NCI-H748 treated with DMSO at 0.1 percent for 48 hours (cell line): ENCODE data around the gene PHACTR2.
"Not testable (repeated sequence)": the region's sequence is repeated elsewhere in the genome, so short reads cannot be mapped to it uniquely, and the experiment has no call there.

Source experiments
- DNase-seq: peaks from one replicate; lab custom pipeline; 2025; lab: John Stamatoyannopoulos, UW

PHACTR2 gene

DNA sequence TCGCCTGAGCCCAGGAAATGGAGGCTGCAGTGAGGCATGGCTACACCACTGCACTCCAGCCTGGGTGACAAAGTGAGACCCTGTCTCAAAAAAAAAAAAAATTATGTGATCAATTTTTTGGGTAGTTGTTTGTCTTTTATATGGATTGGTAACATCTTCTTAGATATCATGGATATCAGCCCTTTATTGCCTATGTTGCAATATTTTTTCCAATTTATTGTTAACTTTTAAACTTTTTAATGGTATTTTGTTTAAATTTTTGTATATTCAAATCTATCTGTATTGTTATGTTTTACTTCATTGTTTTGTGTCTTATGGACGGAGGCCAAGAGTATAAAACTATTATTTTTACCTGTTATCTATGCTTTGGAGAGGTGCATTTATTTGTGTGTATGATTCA lies 133.0 kb downstream of the PHACTR2 start:
- no peak for DNase-seq

DNA sequence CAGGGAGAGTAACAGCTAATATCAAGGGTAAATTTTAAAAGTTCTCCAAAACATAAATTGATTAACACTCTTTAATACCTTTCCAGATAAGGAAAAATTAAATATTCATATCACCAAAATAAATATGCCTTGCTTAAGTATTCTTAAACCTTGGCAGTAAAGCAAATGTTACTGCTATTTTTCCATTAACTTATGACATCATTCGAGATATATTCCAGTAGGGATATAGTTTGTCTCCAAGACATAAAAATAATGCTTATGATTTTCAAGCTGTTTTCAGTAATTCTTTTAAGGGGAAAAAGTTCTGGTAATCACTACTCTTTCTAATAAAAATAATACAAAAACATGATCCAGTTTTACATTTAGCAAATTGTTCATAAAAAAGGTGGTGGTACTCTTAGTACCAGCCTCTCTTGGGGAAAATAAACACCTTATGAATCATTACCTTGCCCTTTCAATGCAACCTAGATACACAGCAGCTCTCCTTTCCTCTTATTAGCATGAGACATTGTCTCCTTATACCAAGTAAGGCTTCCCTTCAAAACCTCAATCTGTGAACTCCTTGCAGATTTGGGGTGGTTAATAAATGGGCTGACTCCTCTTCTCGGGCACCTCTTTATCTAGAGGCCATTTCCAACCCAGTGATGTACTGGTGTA lies 133.9 kb downstream of the PHACTR2 start:
- no peak for DNase-seq

DNA sequence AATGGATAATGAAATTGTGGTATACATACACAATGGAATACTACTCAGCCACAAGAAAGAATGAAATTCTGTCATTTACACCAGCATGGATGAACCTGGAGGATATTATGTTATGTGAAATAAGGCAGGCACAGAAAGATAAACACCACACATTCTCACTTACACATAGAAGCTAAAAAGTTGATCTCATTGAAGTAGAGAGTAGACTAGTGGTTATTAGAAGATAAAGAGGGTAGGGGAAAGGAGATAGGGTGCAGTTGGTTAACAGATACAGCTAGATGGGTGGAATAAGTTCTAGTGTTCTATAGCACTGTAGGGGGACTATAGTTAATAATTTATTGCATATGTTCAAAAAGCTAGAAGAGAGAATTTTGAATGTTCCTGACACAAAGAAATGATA lies 139.9 kb downstream of the PHACTR2 start:
- no peak for DNase-seq

DNA sequence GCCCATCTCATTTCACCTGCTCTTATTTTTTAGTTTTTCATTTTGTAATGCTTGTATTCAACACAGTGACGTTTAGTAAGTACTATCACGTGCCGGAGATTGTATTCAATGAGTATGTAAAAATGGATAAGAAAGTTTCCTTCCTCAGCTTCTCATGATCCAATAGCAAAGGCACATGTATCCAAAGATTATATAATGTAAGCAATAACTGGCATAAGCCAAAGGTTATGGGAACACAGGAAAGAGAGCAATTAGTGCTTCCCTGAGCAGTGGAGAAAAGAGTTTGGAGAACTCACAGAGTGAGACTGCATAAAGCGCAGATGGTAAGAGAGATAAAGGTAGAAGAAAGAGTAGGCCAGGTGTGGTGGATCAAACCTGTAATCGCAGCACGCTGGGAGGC lies 143.6 kb downstream of the PHACTR2 start:
- DNase-seq, result no peak

DNA sequence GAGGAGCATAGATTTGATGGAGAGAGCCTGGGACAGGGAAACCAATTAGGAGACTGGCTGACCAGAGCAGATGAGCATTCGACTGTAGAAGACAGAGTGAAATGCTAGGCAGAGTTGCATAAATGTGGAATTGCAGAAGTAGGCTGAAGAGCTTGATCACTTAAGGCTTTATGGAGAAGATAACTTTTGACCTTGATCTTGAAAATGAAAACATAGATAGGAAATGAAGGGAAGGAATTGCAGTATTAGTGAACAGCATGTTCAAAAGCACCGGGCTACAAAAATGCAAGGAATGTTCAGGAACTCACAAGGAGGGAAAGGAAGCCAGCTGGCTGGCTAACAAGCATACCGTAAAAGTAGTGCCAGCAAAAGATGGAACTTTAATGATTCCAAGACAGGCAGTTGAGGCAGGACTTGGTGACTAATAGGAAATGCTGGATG lies 144.8 kb downstream of the PHACTR2 start:
- no peak for DNase-seq

DNA sequence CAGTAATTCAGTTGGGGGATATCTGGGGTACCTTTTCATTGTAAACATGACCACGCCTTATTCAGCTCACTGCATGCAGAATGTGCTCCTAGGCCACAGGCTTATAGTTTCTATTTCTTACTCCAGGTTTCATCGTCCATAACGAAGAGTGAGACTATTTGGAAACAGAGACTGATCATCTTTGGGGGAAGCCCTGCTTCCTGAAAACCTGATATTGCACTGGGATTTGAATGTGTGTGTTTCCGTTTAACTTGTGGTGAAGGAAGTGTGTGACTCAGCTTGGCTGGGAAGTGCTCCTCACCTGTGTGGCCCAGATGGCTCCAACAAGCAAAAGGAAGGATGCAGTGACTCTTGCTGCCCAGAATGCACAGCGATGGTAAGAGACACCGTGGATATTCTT lies 145.8 kb downstream of the PHACTR2 start:
- no peak for DNase-seq

DNA sequence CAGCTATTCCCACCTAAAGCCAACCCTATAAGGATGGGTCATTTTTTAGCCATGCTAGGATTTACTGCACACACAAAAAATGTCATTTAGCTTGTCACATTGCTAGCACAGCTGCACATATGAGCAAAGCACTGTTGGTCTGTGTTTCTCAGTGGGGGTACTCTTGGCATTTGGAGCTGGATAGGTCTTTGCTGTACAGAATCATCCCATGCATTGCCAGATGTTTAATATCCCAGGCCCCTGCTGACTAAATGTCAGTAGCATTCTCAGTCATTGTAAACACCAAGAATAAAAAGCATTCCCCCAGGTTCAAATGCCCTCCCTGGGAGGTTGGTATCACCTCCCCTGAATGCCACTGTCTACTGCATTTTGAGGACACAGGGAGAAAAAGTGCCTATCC lies 150.8 kb downstream of the PHACTR2 start:
- DNase-seq, result no peak

DNA sequence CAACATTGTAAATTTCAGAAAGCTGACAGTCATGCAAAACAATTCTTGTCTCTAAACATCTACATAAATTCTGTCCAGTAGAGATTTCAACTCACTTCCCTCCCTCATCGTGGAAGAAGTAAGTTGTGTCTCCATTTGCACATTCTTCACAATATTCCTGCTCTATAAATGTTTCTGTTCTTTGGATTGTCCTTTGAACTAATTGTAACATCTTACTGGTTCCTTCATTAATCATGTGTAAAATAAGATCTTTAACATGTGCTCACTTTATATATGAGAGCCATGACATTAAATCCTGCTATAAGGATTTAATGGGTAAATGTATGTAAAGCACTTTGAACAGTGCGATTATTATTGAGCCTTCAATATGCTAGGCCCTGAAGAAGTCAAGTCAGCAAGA lies 158.4 kb downstream of the PHACTR2 start:
- DNase-seq, result no peak

DNA sequence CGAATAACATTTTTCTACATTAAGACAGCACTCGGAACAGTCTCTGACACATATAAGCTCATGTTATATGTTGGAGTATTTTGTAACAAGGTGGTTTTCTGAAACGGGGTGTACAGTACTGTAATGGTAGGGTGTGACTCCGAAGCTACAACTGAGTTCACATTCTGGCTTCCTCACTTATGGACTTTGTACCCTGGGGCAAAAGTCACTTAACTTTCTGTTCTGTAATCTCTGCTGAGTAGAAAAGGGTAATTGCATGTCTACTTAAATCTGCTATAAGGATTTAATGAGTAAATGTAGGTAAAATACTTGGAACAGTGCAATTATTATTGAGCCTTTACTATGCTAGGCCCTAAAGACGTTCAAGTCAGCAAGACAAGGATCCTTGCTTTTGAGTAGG lies 160.6 kb downstream of the PHACTR2 start:
- DNase-seq, result no peak

DNA sequence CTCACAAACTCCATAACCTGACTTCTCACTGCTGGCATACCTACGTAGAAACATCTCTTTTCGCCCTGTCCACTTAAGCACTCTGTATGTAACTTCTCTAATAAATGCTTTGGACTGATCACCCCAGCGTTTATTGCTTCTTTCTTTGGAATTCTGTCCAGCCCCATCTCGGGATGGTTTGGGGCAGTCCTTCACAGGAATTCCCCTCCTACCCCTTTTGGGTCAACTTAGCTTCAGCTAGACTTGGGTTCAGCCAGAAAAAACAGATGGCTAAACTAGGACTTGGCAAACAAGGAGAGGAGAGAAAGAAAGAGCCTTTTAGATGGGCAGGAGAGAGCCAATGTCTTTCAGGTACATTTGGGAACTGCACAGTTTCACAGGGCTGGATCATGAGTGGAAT lies 161.4 kb downstream of the PHACTR2 start:
- DNase-seq, result no peak

DNA sequence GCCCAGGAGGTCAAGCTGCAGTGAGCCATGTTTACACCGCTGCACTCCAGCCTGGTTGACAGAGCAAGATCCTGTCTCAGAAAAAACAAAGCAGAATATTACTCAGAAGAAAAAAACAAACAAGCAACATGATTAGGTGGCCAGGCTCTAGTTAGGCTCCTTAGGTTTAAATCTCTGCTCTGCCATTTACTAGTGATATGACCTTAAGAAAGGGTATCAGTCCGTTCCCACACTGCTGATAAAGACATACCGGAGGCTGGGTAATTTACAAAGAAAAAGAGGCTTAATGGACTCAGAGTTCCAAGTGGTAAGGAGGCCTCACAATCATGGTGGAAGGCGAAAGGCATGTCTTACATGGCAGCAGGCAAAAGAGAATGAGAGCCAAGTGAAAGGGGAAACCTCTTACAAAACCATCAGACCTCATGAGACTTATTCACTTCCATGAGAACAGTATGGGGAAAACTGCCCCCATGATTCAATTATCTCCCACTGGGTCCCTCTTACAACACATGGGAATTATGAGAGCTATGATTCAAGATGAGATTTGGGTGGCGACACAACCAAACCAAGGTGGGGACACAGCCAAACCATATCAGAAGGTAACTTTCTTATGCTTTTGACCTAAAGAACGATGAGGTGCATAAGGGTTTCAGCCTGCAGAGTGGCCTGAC lies 163.0 kb downstream of the PHACTR2 start:
- DNase-seq, result no peak

DNA sequence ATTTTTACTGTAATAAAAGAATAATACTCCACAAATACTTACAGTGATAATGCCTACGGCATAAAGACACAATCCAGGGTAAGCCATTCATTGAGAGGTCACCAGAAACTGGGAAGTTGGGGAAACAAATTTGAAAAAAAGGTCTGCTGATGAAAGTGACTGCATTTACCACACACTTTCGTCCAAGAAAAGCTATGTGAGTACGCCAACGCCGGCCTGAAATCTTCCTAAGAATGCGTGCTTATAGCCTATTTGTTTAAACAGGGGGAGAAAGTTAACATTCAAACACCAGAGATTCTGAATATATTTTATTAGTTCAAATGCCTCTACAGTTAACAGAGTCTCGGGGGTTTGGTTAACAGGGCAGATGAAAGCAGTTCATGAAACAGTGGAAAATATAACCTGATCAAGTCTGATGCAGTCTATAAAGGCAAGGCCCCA lies 164.7 kb downstream of the PHACTR2 start:
- no peak for DNase-seq

DNA sequence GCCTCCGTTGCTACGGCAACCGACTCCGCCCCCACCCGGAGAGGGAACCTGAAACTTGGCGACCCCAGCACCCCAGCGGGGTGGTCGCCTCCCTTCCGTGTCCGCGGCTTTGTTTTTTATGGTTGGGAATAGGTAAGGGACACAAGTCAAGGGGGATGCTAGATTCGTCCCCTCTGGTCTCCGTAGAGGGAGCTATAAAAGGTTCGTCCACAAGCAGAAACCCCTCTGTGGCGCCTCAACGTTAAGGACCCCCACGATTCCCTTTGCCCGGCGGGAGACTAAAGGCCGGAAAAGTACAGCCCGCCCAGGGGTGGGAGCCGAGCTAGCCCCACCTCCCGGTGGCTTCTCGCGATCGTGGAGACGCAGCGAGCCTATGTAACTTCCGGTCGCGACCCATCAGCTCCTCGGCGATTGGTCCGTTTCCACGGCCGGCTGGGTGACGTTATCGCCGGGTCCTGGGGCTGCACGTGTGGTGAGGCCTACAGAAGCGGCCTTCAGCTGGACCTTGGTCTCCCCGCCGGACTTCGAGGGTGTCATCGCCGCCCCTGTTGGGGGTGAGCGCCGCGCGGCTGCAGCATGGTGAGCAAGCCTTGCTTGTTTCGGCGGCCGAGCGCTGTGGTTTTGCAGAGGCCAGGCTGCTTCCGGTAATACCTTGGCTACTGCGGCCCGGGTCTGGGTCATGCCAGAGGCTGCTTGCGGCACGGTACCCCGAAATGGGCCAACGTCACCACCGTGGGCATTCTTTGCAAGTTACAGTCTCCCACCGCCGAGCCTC lies 165.3 kb downstream of the PHACTR2 start, which contains the start of gene LTV1:
LTV1 (plus strand) TSS at position 437 of the 775 bp plus-strand sequence; CDS start at position 577, 140 bp downstream.
- peak; percentile 83 for DNase-seq

DNA sequence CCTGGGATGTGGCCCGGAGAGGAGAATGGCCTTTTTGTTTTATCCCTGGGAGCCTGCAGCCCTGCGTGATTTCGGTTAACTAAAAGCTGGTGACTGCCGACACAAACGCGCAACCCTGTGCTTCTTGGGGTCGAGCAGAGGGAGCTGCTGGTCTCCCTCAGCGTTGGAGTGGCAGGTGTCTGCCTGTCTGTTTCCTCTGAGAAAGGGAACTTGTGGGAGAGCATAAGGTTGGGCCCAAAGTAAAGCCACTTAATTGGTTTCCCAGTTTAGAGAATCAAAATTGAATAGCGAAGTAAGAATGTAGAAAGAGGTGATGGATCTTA lies 165.9 kb downstream of the PHACTR2 start:
- DNase-seq, result no peak

DNA sequence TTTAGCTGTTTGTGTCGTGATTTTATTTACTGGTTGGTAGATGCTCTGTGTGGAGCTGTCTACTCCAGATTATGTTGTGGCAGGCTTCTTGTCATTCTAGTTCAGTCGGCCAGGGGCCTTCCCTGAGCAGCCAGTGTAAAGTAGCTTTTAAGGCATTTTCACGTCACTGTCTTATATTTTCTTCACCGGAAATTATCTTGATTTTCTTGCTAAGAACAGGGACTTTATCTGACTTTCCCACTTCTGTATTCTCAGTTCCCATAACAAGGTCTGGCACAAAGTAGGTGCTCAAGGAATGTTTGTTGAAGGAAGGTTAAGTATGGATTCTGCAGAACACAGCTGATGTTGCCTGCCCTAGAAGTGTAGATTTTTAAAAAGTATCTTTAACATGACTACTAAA lies 166.2 kb downstream of the PHACTR2 start:
- DNase-seq, result no peak

DNA sequence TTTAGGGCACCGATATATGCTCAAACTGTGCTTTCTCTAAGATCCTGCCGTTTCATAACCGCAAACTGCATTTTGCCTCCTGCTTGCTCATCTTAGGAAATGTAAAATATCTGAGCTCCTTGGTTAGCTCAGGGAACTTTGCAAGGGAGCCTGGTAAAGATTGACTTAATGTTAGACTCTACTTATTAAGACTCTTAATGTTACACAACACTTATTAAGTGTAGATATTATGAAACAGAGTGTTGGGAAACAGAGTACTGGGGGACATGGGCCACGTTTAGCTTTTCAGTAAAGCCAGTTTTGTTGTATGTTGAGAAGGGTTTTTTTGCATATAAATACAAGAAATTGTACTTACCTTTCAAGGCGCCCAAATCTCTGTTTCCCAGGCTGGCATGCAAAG lies 167.3 kb downstream of the PHACTR2 start:
- no peak for DNase-seq

DNA sequence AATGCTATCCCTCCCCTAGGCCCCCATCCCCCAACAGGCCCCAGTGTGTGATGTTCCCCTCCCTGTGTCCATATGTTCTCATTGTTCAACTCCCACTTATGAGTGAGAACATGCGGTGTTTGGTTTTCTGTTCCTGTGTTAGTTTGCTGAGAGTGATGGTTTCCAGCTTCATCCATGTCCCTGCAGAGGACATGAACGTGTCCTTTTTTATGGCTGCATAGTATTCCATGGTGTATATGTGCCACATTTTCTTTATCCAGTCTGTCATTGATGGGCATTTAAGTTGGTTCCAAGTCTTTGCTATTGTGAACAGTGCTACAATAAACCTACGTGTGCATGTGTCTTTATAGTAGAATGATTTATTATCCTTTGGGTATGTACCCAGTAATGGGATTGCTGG lies 173.9 kb downstream of the PHACTR2 start:
- DNase-seq, result not testable (repeated sequence)

DNA sequence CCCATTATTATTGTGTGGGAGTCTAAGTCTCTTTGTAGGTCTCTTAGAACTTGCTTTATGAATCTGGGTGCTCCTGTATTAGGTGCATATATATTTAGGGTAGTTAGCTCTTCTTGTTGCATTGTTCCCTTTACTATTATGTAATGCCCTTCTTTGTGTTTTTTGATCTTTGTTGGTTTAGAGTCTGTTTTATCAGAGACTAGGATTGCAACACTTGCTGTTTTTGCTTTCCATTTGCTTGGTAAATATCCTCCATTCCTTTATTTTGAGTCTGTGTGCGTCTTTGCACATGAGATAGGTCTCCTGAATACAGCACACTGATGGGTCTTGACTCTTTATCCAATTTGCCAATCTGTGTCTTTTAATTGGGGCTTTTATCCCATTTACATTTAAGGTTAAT lies 177.3 kb downstream of the PHACTR2 start:
- DNase-seq, result not testable (repeated sequence)

DNA sequence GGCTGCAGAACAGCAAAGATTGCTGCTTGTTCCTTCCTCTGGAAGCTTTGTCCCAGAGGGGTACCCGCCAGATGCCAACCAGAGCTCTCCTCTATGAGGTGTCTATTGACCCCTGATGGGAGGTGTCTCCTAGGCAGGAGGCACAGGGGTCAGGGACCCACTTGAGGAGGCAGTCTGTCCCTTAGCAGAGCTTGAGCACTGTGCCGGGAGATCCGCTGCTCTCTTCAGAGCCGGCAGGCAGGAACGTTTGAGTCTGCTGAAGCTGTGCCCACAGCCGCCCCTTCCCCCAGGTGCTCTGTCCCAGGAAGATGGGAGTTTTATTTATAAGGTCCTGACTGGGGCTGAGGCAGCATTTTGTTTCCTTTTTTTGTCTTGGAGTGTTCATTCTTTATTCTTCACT lies 179.0 kb downstream of the PHACTR2 start:
- not testable (repeated sequence) for DNase-seq

DNA sequence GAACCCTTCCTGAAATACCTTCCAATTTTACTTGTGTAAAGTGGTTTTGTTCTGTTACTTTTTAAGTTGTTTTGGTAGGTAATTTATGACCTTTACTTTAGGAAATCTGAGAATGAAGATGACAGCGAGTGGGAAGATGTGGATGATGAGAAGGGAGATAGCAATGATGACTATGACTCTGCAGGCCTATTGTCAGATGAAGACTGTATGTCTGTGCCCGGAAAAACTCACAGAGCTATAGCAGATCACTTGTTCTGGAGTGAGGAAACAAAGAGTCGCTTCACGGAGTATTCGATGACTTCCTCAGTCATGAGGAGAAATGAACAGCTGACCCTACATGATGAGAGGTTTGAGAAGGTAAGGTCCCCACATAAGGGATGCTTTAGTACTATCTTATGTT lies 179.9 kb downstream of the PHACTR2 start:
- no peak for DNase-seq

DNA sequence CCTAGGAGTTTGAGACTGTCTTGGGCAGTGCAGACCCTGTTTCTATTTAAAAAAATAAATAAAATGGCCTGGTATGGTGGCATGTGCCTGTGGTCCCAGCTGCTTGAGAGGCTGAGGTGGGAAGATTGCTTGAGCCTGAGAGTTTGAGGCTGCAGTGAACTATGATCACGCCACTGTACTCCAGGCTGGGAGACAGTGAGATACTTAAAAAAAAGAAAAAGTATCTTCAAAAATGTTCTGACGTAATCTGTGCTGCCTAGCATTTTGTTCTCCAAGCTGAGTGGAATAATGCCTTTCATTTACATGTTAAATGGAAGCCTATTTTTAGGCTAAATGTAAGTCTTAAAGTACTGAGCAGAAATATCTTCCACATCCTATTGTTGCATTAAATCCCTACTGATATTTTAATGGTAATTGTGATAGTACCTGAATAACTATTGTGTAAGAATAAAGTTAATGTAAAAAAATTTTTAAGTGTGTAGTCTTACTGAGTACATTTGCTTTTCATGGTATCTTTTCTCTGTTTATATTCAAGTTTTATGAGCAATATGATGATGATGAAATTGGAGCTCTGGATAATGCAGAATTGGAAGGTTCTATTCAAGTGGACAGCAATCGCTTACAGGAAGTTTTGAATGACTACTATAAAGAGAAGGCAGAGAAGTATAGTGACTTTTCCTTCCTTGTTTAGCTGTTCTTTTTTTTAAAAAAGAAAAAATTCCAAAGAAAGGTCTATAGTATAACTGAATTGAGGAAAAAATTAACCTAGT lies 182.3 kb downstream of the PHACTR2 start:
- no peak for DNase-seq

DNA sequence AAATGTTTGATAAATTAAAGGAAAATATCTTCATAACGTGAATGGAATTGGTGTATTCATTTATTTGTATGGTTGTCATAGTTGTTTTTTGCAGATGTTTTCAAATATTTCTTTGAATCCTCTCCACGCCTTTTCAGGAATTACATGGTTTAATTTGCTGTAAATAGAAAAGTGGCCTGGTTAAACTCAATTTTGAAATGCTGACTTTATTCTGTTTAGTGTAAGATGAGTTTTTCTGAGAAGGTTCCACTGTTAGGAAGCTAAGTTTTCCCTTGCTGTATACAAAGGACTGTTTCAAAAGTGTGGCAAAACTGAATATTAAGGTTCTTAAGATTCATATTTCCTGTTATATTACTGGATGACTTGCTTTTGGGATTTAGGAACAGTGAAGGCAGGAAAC lies 186.0 kb downstream of the PHACTR2 start:
- no peak for DNase-seq
